T47D (cell line): ENCODE data around the gene CCNY.

Source experiments
- DNase-seq, 2 experiments: peaks; one replicate each; pipeline versions ENCODE4 v3.0.0 to v3.0.0-alpha.2; 2011 to 2012; ENCODE audit warnings: low read depth in 1 of 2, low spot score in 1 of 2
- JUND ChIP-seq: IDR thresholded peaks from 2 replicates; pipeline ENCODE4 v1.6.1; 2012; ENCODE audit warnings: low read depth
- in situ Hi-C: cut with HindIII; loops from 2 replicates; pipeline ENCODE4 v1.10.0; 2016; ENCODE audit warnings: low sequenced_read_pairs, low pct_unique_long_range_greater_than_20kb

CCNY gene

DNA sequence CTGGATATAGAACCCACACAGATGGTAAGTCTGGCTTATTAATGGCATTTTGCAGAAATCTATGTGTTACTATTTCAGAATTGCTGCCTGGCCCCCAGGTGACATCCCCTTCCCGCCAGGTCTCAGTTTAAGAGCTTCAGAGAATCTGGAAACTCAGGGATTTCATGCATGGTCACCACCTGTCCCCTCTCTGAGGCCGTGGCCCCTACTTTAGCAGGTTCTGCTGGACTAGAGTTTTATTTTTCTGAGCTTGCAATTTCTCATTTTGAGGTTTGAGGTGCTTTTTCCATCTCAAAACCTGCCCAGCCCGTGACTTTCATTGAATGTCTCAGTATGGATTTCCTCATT lies 244.1 kb downstream of the CCNY start:
- in situ Hi-C loops = no loop called here
- no peak for DNase-seq
- TF ChIP-seq JUND = no peak

DNA sequence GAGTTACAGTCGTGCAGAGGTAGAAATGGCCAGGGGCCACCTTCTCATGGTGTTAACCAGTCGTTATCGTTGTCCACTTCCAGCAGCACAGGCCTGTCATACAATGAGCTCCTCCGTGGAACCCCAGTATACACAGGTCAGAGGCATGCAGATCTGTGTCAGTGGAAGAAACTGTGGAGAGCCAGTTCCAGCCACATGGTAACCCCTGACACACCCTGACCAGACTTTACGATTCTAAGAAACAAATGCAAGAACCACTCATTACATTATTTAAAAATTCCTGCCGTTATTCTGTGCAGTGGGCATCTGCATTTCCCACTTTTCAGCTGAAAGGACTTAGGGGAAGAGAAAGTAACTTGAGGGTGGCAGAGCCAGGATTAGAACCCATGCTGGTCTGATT lies 245.3 kb downstream of the CCNY start:
- in situ Hi-C loops = no loop called here
- no peak for DNase-seq
- TF ChIP-seq JUND = no peak

- no peak for DNase-seq
- in situ Hi-C loops = no loop called here
- TF ChIP-seq JUND = no peak
Observed at GRCh38 chr10:35584946-35585345, 248.6 kb downstream of the CCNY start.

DNA sequence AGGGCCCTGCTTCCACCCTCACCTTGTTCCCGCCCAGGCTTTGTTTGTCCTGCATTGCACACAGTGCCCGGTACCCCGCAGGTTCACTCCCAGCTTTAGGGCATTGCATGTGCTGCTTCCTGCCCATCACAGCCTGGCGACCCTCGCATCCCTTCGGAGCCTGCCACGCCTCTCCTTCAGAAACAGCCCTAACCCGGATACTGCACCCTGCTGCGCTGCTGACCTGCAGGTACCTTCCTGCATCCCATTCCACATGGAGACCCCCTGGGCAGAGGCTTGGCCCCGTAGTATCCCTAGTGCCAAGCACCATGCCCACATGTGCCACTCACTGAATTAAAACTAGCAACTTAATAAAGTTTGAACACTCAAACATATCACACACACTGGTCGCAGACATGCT lies 249.0 kb downstream of the CCNY start:
- DNase-seq = no peak
- in situ Hi-C loops = no loop called here
- no peak for TF ChIP-seq JUND

GRCh38 chr10:35585903-35586535 lies 249.7 kb downstream of the CCNY start:
- in situ Hi-C loops = no loop called here
- no peak for DNase-seq
- TF ChIP-seq JUND = no peak

GRCh38 chr10:35588836-35589235 lies 252.5 kb downstream of the CCNY start:
- in situ Hi-C loops = no loop called here
- no peak for TF ChIP-seq JUND
- DNase-seq = no peak

DNA sequence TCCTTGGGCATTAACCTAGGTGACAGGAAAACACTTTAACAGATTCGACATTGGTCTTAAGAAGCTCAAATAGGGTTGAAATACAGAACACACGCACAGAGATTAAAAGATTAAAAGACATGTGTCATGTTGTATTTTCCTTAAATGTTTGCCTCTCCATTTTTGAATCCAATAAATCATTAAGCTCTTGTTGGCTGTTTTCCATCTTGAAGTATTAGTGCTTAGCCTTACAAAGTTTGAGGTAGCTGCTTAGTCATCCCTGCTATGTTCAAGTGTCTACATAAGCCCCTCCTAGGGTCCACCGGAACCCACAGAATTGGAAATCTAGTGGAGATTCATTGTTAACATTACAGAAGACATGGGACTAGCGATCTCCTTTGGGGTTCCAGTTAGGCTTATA lies 256.1 kb downstream of the CCNY start:
- DNase-seq = no peak
- in situ Hi-C loops = no loop called here
- TF ChIP-seq JUND = no peak

- TF ChIP-seq JUND = no peak
- in situ Hi-C loops = no loop called here
Observed at GRCh38 chr10:35594115-35595079, 258.1 kb downstream of the CCNY start.

GRCh38 chr10:35595106-35595505 lies 258.8 kb downstream of the CCNY start:
- in situ Hi-C loops = no loop called here
- no peak for TF ChIP-seq JUND
- no peak for DNase-seq

More at GRCh38 chr10:35594115-35595079, 258.1 kb downstream of the CCNY start:
- DNase-seq = no peak

- in situ Hi-C loops = no loop called here
- TF ChIP-seq JUND = no peak
- DNase-seq = peak in 1 of 2 experiments; percentile 38
Observed at GRCh38 chr10:35598379-35598778, 262.1 kb downstream of the CCNY start.

GRCh38 chr10:35600193-35600592 lies 263.9 kb downstream of the CCNY start:
- no peak for TF ChIP-seq JUND
- in situ Hi-C loops = no loop called here
- DNase-seq = no peak

GRCh38 chr10:35605191-35605590 lies 268.9 kb downstream of the CCNY start, which contains the start of gene GJD4:
Gene GJD4 (plus strand): TSS chr10:35605341. CDS start chr10:35605568, 227 bp downstream.
- TF ChIP-seq JUND = no peak
- DNase-seq = no peak
- in situ Hi-C loops = no loop called here

GRCh38 chr10:35606430-35606829 lies 270.1 kb downstream of the CCNY start:
- TF ChIP-seq JUND = no peak
- DNase-seq = no peak
- in situ Hi-C loops = no loop called here
